GM19099 (cell line): ENCODE data around the gene LRCH1.

ENCODE experiments used
- POLR2A ChIP-seq: IDR thresholded peaks from 3 replicates; pipeline ENCODE4 v1.6.1; 2011; ENCODE audit warnings: low read depth; ENCODE audit not compliant: insufficient read length; ENCODE audit errors: extremely low read depth

LRCH1 gene

GRCh38 chr13:46757640-46758039 is 204.7 kb downstream of the LRCH1 start:
- no peak for TF ChIP-seq POLR2A

- no peak for TF ChIP-seq POLR2A
Measured at GRCh38 chr13:46759846-46760245, 206.9 kb downstream of the LRCH1 start.

GRCh38 chr13:46761174-46761573 is 208.2 kb downstream of the LRCH1 start:
- TF ChIP-seq POLR2A, result no peak

- TF ChIP-seq POLR2A, result no peak
Measured at GRCh38 chr13:46761866-46762265, 208.9 kb downstream of the LRCH1 start.

- TF ChIP-seq POLR2A, result no peak
Measured at GRCh38 chr13:46771693-46772092, 218.7 kb downstream of the LRCH1 start.

GRCh38 chr13:46773541-46773940 is 220.6 kb downstream of the LRCH1 start:
- TF ChIP-seq POLR2A, result no peak

GRCh38 chr13:46775385-46776107 is 222.6 kb downstream of the LRCH1 start:
- TF ChIP-seq POLR2A, result no peak

- TF ChIP-seq POLR2A, result no peak
Measured at GRCh38 chr13:46778095-46778494, 225.1 kb downstream of the LRCH1 start.

GRCh38 chr13:46778890-46779289 is 225.9 kb downstream of the LRCH1 start:
- TF ChIP-seq POLR2A, result no peak

- no peak for TF ChIP-seq POLR2A
Measured at GRCh38 chr13:46782066-46782465, 229.1 kb downstream of the LRCH1 start.

- no peak for TF ChIP-seq POLR2A
Measured at GRCh38 chr13:46782691-46783090, 229.7 kb downstream of the LRCH1 start.

GRCh38 chr13:46783504-46783903 is 230.5 kb downstream of the LRCH1 start:
- TF ChIP-seq POLR2A, result no peak

GRCh38 chr13:46795321-46795720 is 242.4 kb downstream of the LRCH1 start:
- no peak for TF ChIP-seq POLR2A

GRCh38 chr13:46796129-46796514 is 243.2 kb downstream of the LRCH1 start:
- no peak for TF ChIP-seq POLR2A

- TF ChIP-seq POLR2A, result peak; percentile 64
Measured at GRCh38 chr13:46796515-46797474, 243.8 kb downstream of the LRCH1 start, which contains the start of gene ESD. Gene ESD (minus strand): TSS chr13:46797161. CDS start chr13:46791413, 5,748 bp downstream.
